ENCODE data around the gene EPM2A.

GRCh38 chr6:145763742-145764141 is 28.4 kb upstream of the EPM2A start:
- TF ChIP-seq POLR2A (IDR thresholded peaks at IDR 0.05) (no peak), CTCF (IDR thresholded peaks at IDR 0.05) (no peak)
